Activated naive CD8-positive, alpha-beta T cell treated with anti-CD3 and anti-CD28 coated beads, Interleukin-2, amount 50 U/mL, for 16 hours (primary cell): ENCODE measurements around the gene CFAP68.
"Not testable (repeated sequence)": the region's sequence is repeated elsewhere in the genome, so short reads cannot be mapped to it uniquely, and the experiment has no call there.

Experiments
- DNase-seq: peaks from one replicate; pipeline ENCODE4 v3.0.0-alpha.2; 2020; ENCODE audit warnings: low read depth, low spot score

The CFAP68 gene

GRCh38 chr11:111917788-111918187 is 38.4 kb downstream of the CFAP68 start:
- DNase-seq, result no peak

GRCh38 chr11:111918390-111919256 is 39.3 kb downstream of the CFAP68 start, which contains the start of gene C11orf52:
Gene C11orf52, plus strand, starts transcription at chr11:111918913. Its CDS starts 60 bp downstream, at chr11:111918973.
- DNase-seq, result no peak

GRCh38 chr11:111920908-111921307 is 41.6 kb downstream of the CFAP68 start:
- no peak for DNase-seq

- no peak for DNase-seq
Measured at GRCh38 chr11:111921541-111922230, 42.3 kb downstream of the CFAP68 start.

GRCh38 chr11:111922803-111923202 is 43.5 kb downstream of the CFAP68 start:
- no peak for DNase-seq

GRCh38 chr11:111923351-111923788 is 44.0 kb downstream of the CFAP68 start:
- no peak for DNase-seq

GRCh38 chr11:111923951-111924350 is 44.6 kb downstream of the CFAP68 start:
- DNase-seq, result no peak

- DNase-seq, result no peak
Measured at GRCh38 chr11:111925953-111926352, 46.6 kb downstream of the CFAP68 start.

GRCh38 chr11:111926505-111927391 is 47.4 kb downstream of the CFAP68 start:
- DNase-seq, result peak; percentile 90

- DNase-seq, result no peak
Measured at GRCh38 chr11:111930472-111930871, 51.1 kb downstream of the CFAP68 start.

- DNase-seq, result no peak
Measured at GRCh38 chr11:111932611-111932950, 53.2 kb downstream of the CFAP68 start.

GRCh38 chr11:111933176-111933575 is 53.8 kb downstream of the CFAP68 start:
- not testable (repeated sequence) for DNase-seq

- no peak for DNase-seq
Measured at GRCh38 chr11:111933872-111934271, 54.5 kb downstream of the CFAP68 start.

GRCh38 chr11:111934306-111934705 is 55.0 kb downstream of the CFAP68 start:
- no peak for DNase-seq
